GM18909 (cell line): ENCODE measurements around the gene COL5A2.

Source experiments
- ATAC-seq: cut with Tn5 transposase; IDR thresholded peaks from one replicate; pipeline ENCODE4 v1.9.1; 2021; ENCODE audit warnings: mild to moderate bottlenecking; ENCODE audit not compliant: unreplicated experiment, poor library complexity

COL5A2 gene

DNA sequence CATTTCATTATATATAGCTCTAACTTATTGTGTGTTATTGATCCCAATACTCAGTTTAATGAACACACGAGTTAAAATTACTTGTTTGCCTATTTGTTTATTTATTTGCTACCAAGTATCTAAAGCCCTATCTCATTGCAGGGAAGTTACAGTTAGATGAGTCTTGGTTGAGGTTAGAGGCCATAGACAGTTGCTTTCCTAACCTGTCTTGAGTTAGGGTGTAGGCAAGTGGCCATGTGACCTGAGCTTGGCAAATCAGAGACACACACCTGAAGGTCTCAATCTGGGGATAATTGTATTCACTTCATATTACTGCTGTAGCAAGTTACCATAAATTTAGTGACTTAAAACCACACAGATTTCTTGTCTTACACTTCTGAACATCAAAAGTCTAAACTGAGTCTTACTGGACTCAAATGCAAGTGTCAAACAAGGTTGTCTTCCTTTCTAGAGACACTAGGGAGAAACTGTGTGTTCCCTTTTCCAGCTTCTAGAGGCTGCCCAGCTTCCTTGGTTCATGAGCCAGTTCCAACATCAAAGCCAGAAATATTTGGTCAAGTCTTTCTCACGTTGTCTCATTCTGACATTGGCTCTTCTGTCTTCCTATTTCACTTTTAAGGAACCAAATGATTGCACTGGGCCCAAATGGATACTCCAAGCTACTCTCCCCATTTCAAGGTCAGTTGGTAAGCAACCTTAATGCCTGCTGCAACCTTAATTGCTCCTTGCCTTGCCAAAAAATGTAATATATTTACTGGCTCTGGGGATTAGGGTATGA, 165.7 kb downstream of the COL5A2 start:
- no peak for ATAC-seq

DNA sequence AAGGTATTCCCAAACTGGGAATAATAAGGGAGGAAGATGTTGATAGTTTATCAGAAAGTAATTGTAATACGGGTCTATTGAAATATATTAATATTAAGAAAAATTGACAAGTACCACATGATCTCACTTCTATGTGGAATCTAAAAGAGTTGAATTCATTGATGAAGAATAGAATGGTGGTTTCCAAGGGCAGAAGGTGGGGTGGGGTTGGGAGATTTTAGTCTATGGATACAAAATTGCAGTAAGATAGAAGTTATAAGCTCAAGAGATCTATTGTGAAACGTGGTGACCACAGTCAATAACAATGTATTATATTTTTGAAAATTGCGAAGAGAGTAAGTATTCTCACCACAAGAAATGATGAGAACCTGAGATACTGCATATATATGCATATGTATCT, 166.5 kb downstream of the COL5A2 start:
- no peak for ATAC-seq

- ATAC-seq: no peak
Observed at GRCh38 chr2:189012351-189012750, 167.2 kb downstream of the COL5A2 start.

GRCh38 chr2:189010536-189010935, 169.0 kb downstream of the COL5A2 start:
- ATAC-seq: no peak

DNA sequence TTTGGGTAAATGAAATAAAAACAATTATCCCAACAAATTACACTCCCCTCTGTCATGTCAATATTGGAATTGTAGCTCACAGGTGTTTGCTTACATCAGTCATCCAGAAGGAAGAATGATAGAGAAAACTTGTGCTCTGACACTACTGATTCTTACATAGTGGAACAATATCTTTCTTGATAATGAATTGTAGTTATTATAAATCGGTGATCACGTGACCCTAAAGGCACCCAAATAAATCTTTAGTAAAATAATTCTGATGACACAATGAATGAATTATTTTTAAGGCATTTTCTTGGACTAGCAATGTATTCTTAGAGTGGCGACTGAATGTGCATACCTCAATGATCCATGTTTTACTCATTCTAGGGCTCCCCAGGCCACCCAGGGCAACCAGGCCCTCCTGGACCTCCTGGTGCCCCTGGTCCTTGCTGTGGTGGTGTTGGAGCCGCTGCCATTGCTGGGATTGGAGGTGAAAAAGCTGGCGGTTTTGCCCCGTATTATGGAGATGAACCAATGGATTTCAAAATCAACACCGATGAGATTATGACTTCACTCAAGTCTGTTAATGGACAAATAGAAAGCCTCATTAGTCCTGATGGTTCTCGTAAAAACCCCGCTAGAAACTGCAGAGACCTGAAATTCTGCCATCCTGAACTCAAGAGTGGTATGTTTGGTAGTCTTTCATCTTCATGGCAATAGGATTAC, 170.9 kb downstream of the COL5A2 start:
- no peak for ATAC-seq

GRCh38 chr2:189002079-189002478, 177.5 kb downstream of the COL5A2 start:
- ATAC-seq: no peak

- ATAC-seq: no peak
Observed at GRCh38 chr2:189000221-189000620, 179.3 kb downstream of the COL5A2 start.

GRCh38 chr2:188997263-188997662, 182.3 kb downstream of the COL5A2 start:
- no peak for ATAC-seq

GRCh38 chr2:188993247-188993646, 186.3 kb downstream of the COL5A2 start:
- no peak for ATAC-seq

DNA sequence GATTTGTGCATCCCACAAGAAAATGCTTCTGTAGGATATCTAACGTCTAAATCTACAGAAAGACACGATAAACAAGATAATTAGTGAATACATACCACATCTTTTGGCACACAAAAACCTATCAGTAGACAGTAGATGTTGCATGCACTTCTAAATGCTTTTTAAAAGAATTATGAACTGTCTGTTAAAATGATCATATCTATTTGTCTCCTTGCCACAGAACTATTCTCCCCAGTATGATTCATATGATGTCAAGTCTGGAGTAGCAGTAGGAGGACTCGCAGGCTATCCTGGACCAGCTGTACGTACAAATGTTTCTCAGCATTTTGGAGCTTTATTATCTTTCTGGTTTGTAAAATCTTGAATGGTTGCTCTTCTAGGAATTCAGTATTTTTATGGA, 192.7 kb downstream of the COL5A2 start:
- ATAC-seq: no peak

DNA sequence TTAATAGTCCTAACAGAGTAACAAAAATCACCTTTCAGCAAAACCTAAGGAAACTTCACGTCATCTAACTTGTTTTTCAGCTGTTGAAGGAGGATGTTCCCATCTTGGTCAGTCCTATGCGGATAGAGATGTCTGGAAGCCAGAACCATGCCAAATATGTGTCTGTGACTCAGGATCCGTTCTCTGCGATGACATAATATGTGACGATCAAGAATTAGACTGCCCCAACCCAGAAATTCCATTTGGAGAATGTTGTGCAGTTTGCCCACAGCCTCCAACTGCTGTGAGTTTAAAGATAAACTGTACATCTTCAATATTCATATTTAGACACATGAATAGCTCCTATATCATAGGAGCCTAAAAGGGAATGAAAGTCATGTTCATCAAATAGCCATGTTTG, 194.9 kb downstream of the COL5A2 start:
- no peak for ATAC-seq

DNA sequence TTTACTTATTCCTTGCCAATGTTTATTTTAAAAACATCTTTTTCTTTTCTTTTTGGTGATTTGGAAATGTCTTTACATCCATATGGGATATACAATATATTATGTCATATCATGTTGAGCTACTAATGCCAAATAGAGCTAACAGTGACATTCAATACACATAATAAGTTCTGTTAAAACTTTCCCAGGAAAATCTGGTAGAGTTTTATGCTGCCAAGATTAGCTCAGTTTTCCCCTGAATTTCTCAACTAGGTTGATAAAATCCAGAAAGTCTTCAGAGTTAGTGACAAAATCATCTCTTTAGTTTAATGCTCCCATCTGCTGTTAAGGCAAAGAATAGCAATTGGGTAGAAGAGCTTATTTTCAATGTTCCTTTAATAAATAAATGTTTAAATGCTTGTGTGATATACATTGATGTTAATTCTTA, 195.5 kb downstream of the COL5A2 start:
- no peak for ATAC-seq

GRCh38 chr2:188983427-188984064, 196.0 kb downstream of the COL5A2 start:
- no peak for ATAC-seq
